GM12874 (cell line): ENCODE data around the gene TNFRSF13B.
A peak's percentile ranks its signal among the peaks of the same experiment; 100 is the strongest.

Source experiments
- CTCF ChIP-seq: IDR thresholded peaks from 2 replicates; pipeline ENCODE4 v1.5.1; 2011; ENCODE audit warnings: low read depth, mild to moderate bottlenecking, control low read depth, low read length, moderate library complexity; ENCODE audit not compliant: insufficient read depth

The TNFRSF13B gene

GRCh38 chr17:16997514-16998429 lies 25.9 kb upstream of the TNFRSF13B start:
- TF ChIP-seq CTCF, result peak; percentile 39; the same call in 1 of the 2 replicates

- TF ChIP-seq CTCF, result no peak
These were observed 24.0 kb upstream of the TNFRSF13B start for GRCh38 chr17:16995930-16996329.

- no peak for TF ChIP-seq CTCF
These were observed 22.7 kb upstream of the TNFRSF13B start for GRCh38 chr17:16994631-16995030.

GRCh38 chr17:16991349-16992009 lies 19.6 kb upstream of the TNFRSF13B start:
- TF ChIP-seq CTCF, result peak; percentile 89

GRCh38 chr17:16989953-16990860 lies 18.3 kb upstream of the TNFRSF13B start:
- no peak for TF ChIP-seq CTCF

- no peak for TF ChIP-seq CTCF
These were observed 17.5 kb upstream of the TNFRSF13B start for GRCh38 chr17:16989230-16989952.
